GM19238 (cell line): Measurements from ENCODE around the gene UQCRH.
A peak's percentile ranks its signal among the peaks of the same experiment; 100 is the strongest.
"Not testable (repeated sequence)": the region's sequence is repeated elsewhere in the genome, so short reads cannot be mapped to it uniquely, and the experiment has no call there.

ENCODE experiments used
- DNase-seq: peaks from one replicate; pipeline ENCODE4 v3.0.0; 2011; ENCODE audit warnings: low spot score; ENCODE audit not compliant: insufficient read length

Gene UQCRH

GRCh38 chr1:46300673-46301405 is 2.7 kb upstream of the UQCRH start:
- no peak for DNase-seq

- no peak for DNase-seq
Observed at GRCh38 chr1:46301406-46301807, 2.1 kb upstream of the UQCRH start.

- peak; percentile 70 for DNase-seq
Observed at GRCh38 chr1:46301808-46302640, 1.5 kb upstream of the UQCRH start.

- DNase-seq: no peak
Observed at GRCh38 chr1:46302641-46303037, 859 bp upstream of the UQCRH start.

- DNase-seq: no peak
Observed at GRCh38 chr1:46303872-46304326, 401 bp downstream of the UQCRH start.

GRCh38 chr1:46306159-46306530 is 2.6 kb downstream of the UQCRH start:
- DNase-seq: no peak

- DNase-seq: no peak
Observed at GRCh38 chr1:46309401-46310159, 6.1 kb downstream of the UQCRH start.

- no peak for DNase-seq
Observed at GRCh38 chr1:46310321-46310720, 6.8 kb downstream of the UQCRH start.

- DNase-seq: no peak
Observed at GRCh38 chr1:46315669-46316403, 12.3 kb downstream of the UQCRH start.

- no peak for DNase-seq
Observed at GRCh38 chr1:46317323-46317722, 13.8 kb downstream of the UQCRH start.

GRCh38 chr1:46319301-46319700 is 15.8 kb downstream of the UQCRH start:
- DNase-seq: not testable (repeated sequence)

- DNase-seq: not testable (repeated sequence)
Observed at GRCh38 chr1:46319960-46320914, 16.7 kb downstream of the UQCRH start.

GRCh38 chr1:46322191-46322590 is 18.7 kb downstream of the UQCRH start:
- not testable (repeated sequence) for DNase-seq

- not testable (repeated sequence) for DNase-seq
Observed at GRCh38 chr1:46325285-46326076, 22.0 kb downstream of the UQCRH start.

GRCh38 chr1:46328182-46328581 is 24.7 kb downstream of the UQCRH start:
- DNase-seq: not testable (repeated sequence)

- DNase-seq: not testable (repeated sequence)
Observed at GRCh38 chr1:46329807-46330206, 26.3 kb downstream of the UQCRH start.

- DNase-seq: not testable (repeated sequence)
Observed at GRCh38 chr1:46330381-46330780, 26.9 kb downstream of the UQCRH start.

GRCh38 chr1:46331786-46332540 is 28.5 kb downstream of the UQCRH start:
- DNase-seq: not testable (repeated sequence)
